HG02970 (cell line): ENCODE data around the gene ACP2.

Experiments
- ATAC-seq: cut with Tn5 transposase; IDR thresholded peaks from one replicate; pipeline ENCODE4 v1.9.1; 2021; ENCODE audit warnings: mild to moderate bottlenecking, moderate library complexity, moderate number of reproducible peaks; ENCODE audit not compliant: unreplicated experiment, low FRiP score

The ACP2 gene

DNA sequence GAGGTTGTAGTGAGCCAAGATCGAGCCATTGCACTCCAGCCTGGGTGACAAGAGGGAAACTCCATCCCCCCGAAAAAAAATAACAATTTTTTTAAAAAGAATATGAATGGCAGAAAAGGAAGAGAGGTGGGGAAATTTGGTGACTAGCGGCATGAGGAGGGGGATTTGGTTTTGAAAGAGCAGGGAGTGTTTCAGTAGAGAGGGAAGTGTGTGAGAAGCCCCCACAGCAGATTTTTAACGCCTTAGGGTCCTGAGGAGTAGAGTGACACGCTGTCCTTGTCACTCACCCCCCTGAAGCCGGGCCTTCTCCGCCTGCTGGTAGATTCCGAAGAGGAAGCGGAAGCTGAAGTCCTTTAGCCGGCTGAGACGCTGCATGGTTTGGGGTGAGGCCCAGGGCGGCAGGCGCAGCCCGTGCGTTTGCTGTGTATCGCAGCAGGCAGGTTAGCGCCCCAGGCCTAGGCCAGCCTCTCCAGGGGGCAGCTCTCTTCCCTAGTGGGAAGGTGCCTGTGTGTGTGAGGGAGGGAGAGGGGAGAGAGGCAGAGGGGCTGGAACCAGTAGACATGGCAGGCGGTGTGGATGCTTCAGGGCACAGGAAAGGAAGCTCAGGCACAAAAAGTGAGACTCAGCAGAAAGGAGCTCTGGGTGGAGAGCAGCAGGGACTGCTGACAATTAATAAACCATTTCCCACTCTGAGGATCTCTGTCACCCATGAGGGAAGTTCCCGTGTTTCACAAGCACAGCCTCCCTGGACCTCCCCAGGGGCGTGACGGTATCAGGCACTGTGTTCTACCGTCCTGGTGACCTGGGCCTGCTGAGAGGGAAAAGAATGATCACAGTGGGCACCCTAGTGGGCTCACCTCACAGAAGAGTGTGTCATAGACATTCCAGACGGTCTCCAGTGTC is 3.9 kb downstream of the ACP2 start:
- ATAC-seq: no peak

- no peak for ATAC-seq
Observed at GRCh38 chr11:47243454-47243853, 5.2 kb downstream of the ACP2 start.

GRCh38 chr11:47242596-47243192 is 5.9 kb downstream of the ACP2 start:
- ATAC-seq: no peak

DNA sequence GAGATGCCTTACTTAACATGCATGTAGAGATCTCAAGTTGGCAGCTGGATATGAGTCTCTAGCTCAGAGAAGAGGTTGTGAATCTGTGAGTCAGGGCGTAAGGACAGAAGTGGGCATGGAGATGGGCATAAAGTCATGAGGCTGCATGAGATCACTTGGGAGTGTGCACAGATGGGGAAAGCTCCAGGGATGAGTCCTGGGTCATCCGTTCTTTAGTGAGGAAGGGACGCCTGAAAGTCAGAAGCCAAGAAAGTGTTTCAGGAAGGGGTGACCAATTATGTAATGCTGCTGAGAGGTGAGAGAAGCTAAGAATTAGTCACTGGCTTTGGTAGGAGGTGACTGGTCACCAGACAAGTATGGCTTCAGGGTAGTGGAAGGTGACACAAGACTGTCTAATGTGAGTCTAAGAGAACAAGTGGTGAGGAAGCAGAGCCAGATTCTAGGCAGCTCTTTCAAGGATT is 6.7 kb downstream of the ACP2 start:
- ATAC-seq: no peak

DNA sequence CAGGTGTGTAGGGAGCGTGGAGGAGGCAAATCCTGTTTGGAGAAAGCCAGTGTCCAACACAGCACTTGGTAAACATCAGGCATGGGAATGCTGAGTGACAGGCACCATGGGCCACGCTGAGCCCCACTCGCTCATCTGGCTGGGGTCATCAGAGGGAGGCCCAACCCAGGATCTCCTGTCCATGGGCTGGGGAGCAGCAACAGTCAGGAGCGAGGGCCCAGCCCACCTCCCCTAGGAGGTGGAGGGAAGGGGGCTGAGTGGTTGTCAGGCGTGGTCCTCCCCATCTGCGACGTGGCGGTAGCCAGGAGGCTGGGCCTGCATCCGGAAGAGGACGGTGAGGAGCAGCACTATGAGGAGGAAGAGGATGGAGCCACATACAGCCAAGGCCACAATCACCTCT is 8.8 kb downstream of the ACP2 start:
- ATAC-seq: no peak

GRCh38 chr11:47236482-47236881 is 12.1 kb downstream of the ACP2 start:
- ATAC-seq: no peak

- no peak for ATAC-seq
Observed at GRCh38 chr11:47235163-47235562, 13.5 kb downstream of the ACP2 start.

GRCh38 chr11:47234669-47235100 is 13.9 kb downstream of the ACP2 start:
- no peak for ATAC-seq

- no peak for ATAC-seq
Observed at GRCh38 chr11:47233989-47234668, 14.5 kb downstream of the ACP2 start.

GRCh38 chr11:47233051-47233450 is 15.6 kb downstream of the ACP2 start:
- ATAC-seq: no peak

DNA sequence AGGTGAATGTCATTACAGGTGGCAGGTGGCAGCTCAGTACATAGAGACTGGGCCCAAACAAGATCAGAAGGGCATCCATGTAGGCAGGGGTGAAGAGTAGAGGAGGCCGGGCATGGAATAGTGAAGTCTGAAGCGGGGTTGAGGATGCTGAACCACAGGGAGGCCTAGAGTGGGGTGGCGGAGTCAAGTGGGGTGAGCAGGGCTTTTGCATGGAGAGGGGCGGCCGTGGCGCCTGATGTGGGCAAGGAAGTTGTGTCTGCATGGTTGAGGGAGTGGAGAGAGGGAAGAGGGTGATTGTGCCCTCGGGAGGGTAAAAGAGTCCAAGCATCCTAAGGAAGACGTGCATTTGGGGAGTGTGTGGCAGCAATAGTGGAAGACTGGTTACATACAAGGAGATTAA is 19.5 kb downstream of the ACP2 start:
- no peak for ATAC-seq

- ATAC-seq: no peak
Observed at GRCh38 chr11:47225552-47226400, 22.8 kb downstream of the ACP2 start.

DNA sequence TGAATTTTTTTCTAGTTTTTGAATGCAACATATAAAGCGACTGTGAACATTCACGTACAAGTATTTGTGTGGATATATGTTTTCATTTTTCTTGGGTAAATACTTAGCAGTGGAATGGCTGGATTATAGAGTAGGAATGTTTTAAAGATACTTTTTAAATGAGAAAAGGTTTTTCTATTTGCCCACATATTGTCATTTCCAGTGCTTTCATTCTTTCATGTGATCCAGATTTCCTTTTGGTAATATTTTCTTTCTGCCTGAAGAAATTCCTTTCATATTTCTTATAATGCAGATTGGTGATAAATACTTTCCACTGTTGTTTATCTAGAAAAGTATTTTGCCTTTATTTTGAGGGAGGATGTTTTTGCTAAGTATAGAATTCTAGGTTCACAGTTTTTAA is 25.9 kb downstream of the ACP2 start:
- ATAC-seq: no peak

- no peak for ATAC-seq
Observed at GRCh38 chr11:47220401-47220821, 28.2 kb downstream of the ACP2 start.

- no peak for ATAC-seq
Observed at GRCh38 chr11:47216121-47216798, 32.4 kb downstream of the ACP2 start.

GRCh38 chr11:47215366-47215910 is 33.2 kb downstream of the ACP2 start:
- ATAC-seq: no peak

- ATAC-seq: peak; percentile 37
Observed at GRCh38 chr11:47213950-47214565, 34.6 kb downstream of the ACP2 start.

GRCh38 chr11:47212938-47213337 is 35.7 kb downstream of the ACP2 start:
- no peak for ATAC-seq

DNA sequence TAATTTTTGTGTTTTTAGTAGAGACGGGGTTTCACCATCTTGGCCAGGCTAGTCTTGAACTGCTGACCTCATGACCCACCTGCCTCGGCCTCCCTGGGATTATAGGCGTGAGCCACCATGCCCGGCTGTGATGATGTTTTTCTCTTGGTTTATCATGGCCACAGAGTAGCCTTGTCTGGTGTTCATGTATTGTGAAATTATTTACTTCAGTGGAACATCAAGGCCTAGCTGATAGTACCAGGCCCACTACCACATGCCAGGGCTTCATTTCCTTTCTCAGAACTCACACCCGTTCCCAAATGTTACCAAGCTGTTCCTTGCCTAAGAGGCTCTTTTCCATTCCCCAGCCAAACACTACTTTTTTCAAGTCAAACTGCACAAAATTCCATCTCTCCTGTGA is 40.0 kb downstream of the ACP2 start:
- no peak for ATAC-seq
